ENCODE results near the gene TBC1D2.
A peak's percentile ranks its signal among the peaks of the same experiment; 100 is the strongest.

TBC1D2 gene

GRCh38 chr9:98235126-98235525 lies 20.3 kb downstream of the TBC1D2 start:
- DNase-seq (ENCODE audit: low read depth in 1 of 2, low spot score in 1 of 2), result no peak
- Histone ChIP-seq H3K4me3 (replicated peaks; ENCODE audit: insufficient read depth, low read length) (no peak overlapping the region), H3K27me3 (ENCODE audit: insufficient read depth, poor library complexity, severe bottlenecking) (no peaks in the 10 kb centered on the region), H3K27ac (replicated peaks) (no peak overlapping the region)
- no peak for TF ChIP-seq POLR2AphosphoS5 (IDR thresholded peaks at IDR 0.05; ENCODE audit: low read depth)
- no peak for TF ChIP-seq GABPA (IDR thresholded peaks at IDR 0.05; ENCODE audit: low read depth)
- TF ChIP-seq SPI1 (IDR thresholded peaks at IDR 0.05; ENCODE audit: borderline replicate concordance, low read depth), result no peak
- no peak for TF ChIP-seq CTCF (IDR thresholded peaks at IDR 0.05; ENCODE audit: insufficient read depth, low read length)

- H3K27ac ChIP-seq (replicated peaks), result no peak overlapping the region
- TF ChIP-seq, protein P1, sequence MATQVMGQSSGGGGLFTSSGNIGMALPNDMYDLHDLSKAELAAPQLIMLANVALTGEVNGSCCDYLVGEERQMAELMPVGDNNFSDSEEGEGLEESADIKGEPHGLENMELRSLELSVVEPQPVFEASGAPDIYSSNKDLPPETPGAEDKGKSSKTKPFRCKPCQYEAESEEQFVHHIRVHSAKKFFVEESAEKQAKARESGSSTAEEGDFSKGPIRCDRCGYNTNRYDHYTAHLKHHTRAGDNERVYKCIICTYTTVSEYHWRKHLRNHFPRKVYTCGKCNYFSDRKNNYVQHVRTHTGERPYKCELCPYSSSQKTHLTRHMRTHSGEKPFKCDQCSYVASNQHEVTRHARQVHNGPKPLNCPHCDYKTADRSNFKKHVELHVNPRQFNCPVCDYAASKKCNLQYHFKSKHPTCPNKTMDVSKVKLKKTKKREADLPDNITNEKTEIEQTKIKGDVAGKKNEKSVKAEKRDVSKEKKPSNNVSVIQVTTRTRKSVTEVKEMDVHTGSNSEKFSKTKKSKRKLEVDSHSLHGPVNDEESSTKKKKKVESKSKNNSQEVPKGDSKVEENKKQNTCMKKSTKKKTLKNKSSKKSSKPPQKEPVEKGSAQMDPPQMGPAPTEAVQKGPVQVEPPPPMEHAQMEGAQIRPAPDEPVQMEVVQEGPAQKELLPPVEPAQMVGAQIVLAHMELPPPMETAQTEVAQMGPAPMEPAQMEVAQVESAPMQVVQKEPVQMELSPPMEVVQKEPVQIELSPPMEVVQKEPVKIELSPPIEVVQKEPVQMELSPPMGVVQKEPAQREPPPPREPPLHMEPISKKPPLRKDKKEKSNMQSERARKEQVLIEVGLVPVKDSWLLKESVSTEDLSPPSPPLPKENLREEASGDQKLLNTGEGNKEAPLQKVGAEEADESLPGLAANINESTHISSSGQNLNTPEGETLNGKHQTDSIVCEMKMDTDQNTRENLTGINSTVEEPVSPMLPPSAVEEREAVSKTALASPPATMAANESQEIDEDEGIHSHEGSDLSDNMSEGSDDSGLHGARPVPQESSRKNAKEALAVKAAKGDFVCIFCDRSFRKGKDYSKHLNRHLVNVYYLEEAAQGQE (IDR thresholded peaks at IDR 0.05; ENCODE audit: insufficient replicate concordance, low read depth), result no peak
- no peak for TF ChIP-seq CTCF (IDR thresholded peaks at IDR 0.05; ENCODE audit: insufficient read depth, low read length)
- TF ChIP-seq POLR2AphosphoS5 (IDR thresholded peaks at IDR 0.05; ENCODE audit: low read depth), result no peak
- no peak for TF ChIP-seq GABPA (IDR thresholded peaks at IDR 0.05; ENCODE audit: low read depth)
- TF ChIP-seq SPI1 (IDR thresholded peaks at IDR 0.05; ENCODE audit: borderline replicate concordance, low read depth), result no peak
- H3K4me3 ChIP-seq (replicated peaks; ENCODE audit: insufficient read depth, low read length), result no peak overlapping the region
- no peak for DNase-seq (ENCODE audit: low read depth in 1 of 2, low spot score in 1 of 2)
- no peaks in the 10 kb centered on the region for H3K27me3 ChIP-seq (ENCODE audit: insufficient read depth, poor library complexity, severe bottlenecking)
Measured at GRCh38 chr9:98234245-98234825, 21.1 kb downstream of the TBC1D2 start.

DNA sequence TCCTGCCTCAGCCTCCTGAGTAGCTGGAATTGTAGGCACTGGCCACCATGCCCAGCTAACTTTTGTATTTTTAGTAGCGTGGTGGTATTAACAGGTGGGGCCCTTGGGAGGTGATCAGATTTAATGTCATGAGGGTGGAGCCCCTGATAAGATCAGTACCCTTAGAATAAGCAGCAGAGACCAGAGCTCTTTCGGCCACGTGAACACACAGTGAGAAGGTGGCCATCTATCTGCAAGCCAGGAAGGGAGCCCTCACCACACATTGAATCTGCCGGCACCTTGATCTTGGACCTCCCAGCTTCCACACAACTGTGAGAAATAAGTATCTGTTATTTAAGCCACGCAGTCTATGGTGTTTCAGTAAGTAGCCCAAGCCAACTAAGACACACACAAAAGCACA lies 22.5 kb downstream of the TBC1D2 start:
- DNase-seq (ENCODE audit: low read depth in 1 of 2, low spot score in 1 of 2), result no peak

More for the DNA sequence above, 22.5 kb downstream of the TBC1D2 start:
- H3K27me3 ChIP-seq (ENCODE audit: insufficient read depth, poor library complexity, severe bottlenecking), result no peaks in the 10 kb centered on the region
- peak overlapping the region; percentile 34 for H3K27ac ChIP-seq (replicated peaks)
- no peak overlapping the region for H3K4me3 ChIP-seq (replicated peaks; ENCODE audit: insufficient read depth, low read length)
- TF ChIP-seq POLR2AphosphoS5 (IDR thresholded peaks at IDR 0.05; ENCODE audit: low read depth) (no peak), CTCF (IDR thresholded peaks at IDR 0.05; ENCODE audit: insufficient read depth, low read length) (no peak), SPI1 (IDR thresholded peaks at IDR 0.05; ENCODE audit: borderline replicate concordance, low read depth) (no peak), GABPA (IDR thresholded peaks at IDR 0.05; ENCODE audit: low read depth) (no peak)
- TF ChIP-seq, protein P1 (IDR thresholded peaks at IDR 0.05; ENCODE audit: insufficient replicate concordance, low read depth), result no peak

Data from HL-60 (cell line).